22Rv1 (cell line): ENCODE data around the gene CXCL5.

ENCODE experiments used
- CTCF ChIP-seq: fragments of 450-650 bp; IDR thresholded peaks from 2 replicates; pipeline ENCODE4 v1.5.1; 2017; ENCODE audit warnings: mild to moderate bottlenecking
- ZFX ChIP-seq: fragments of 450-650 bp; IDR thresholded peaks from 2 replicates; pipeline ENCODE4 v1.6.1; 2017; ENCODE audit warnings: antibody characterized with exemption, borderline replicate concordance

GRCh38 chr4:74047152-74047551, 48.7 kb upstream of the CXCL5 start:
- TF ChIP-seq CTCF (no peak), ZFX (no peak)
